Measurements from ENCODE around the gene EYA2. TPM values are rescaled to one million over a fixed set of nuclear protein-coding genes. Genes with fewer than 3 reads are reported as not detected.

EYA2 gene
- total and polyA plus RNA-seq, 2 donors (not counting 1 experiment from before 2014, with no cell fraction given), result 1.1 to 2.8 TPM

DNA sequence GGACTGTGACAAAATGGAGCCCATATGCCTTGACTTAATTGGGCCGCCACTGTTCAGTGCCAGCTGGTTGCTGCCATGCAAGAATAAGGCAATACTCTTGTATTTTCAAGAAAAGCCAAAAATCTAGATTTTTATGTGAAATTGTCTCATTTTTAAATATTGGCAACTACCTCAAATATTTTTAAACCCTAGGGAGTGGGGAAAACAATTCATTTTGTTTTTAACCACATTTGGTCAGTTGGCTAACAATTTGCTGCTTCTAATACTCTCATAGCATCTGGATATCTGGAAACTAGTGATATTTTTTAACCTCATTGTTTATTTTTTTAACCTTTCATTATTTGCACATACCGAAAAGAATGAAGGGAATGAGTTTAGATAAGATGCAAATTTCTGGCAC lies 91.0 kb downstream of the EYA2 start:
- DNase-seq (no peak), ATAC-seq (ENCODE audit: low read depth) (no peak)
- peaks cover 7% of the 10 kb centered on the region for H3K9me3 Mint-ChIP-seq (ENCODE audit: insufficient read depth)
- Histone ChIP-seq H3K79me2 (ENCODE audit: control insufficient read depth, insufficient read depth, low read length) (no peaks in the 10 kb centered on the region), H3K4me3 (ENCODE audit: control extremely low read depth in 1 of 5, extremely low read depth in 1 of 5, insufficient read depth in 1 of 5, low read depth in 2 of 5, low read length in 4 of 5) (no peak overlapping the region), H3K9me3 (ENCODE audit: control extremely low read depth in 1 of 3, control insufficient read depth in 2 of 3, insufficient read depth in 1 of 3, low read length in 2 of 3) (peaks cover 4 to 9% (median 4%) of the 10 kb centered on the region in 3 donors), H3K4me2 (replicated peaks; ENCODE audit: low read depth, low read length, poor library complexity, severe bottlenecking) (no peak overlapping the region), H3K27me3 (replicated peaks in 1 of 4; ENCODE audit: control extremely low read depth in 1 of 4, control insufficient read depth in 3 of 4, insufficient read depth in 4 of 4, low read length in 3 of 4) (peaks cover 0 to 8% (median 0%) of the 10 kb centered on the region in 4 experiments), H2AFZ (ENCODE audit: insufficient read depth, low read depth, low read length, poor library complexity, severe bottlenecking) (no peak overlapping the region), H3K4me1 (ENCODE audit: control insufficient read depth in 2 of 2, insufficient read depth in 2 of 2, low read length in 2 of 2) (no peaks in the 10 kb centered on the region), H3K9ac (ENCODE audit: low read length) (no peak overlapping the region), H3K36me3 (replicated peaks in 1 of 2; ENCODE audit: control extremely low read depth in 1 of 2, control insufficient read depth in 1 of 2, extremely low read depth in 1 of 2, insufficient read depth in 2 of 2, low read length in 1 of 2) (no peaks in the 10 kb centered on the region), H4K20me1 (ENCODE audit: control insufficient read depth, insufficient read depth, low read length, poor library complexity, severe bottlenecking) (no peaks in the 10 kb centered on the region), H3K27ac (ENCODE audit: low read length in 2 of 2) (no peak overlapping the region)
- WGBS (ENCODE audit: insufficient coverage), result 67% methylated on average over 1 of the region's 2 CpGs
- ChIA-PET CTCF (no interaction called here), POLR2A (no interaction called here)
- intact Hi-C loops (cut with micrococcal nuclease), result no loop called here
- H3K27me3 Mint-ChIP-seq, result peaks cover 43% of the 10 kb centered on the region
- no peak overlapping the region for H3K27ac Mint-ChIP-seq
- no peak overlapping the region for H3K4me3 Mint-ChIP-seq
- TF ChIP-seq EZH2 (IDR thresholded peaks at IDR 0.05; ENCODE audit: borderline replicate concordance, insufficient read depth, low read depth, low read length, poor library complexity, severe bottlenecking), result no peak
- TF ChIP-seq, protein P1, sequence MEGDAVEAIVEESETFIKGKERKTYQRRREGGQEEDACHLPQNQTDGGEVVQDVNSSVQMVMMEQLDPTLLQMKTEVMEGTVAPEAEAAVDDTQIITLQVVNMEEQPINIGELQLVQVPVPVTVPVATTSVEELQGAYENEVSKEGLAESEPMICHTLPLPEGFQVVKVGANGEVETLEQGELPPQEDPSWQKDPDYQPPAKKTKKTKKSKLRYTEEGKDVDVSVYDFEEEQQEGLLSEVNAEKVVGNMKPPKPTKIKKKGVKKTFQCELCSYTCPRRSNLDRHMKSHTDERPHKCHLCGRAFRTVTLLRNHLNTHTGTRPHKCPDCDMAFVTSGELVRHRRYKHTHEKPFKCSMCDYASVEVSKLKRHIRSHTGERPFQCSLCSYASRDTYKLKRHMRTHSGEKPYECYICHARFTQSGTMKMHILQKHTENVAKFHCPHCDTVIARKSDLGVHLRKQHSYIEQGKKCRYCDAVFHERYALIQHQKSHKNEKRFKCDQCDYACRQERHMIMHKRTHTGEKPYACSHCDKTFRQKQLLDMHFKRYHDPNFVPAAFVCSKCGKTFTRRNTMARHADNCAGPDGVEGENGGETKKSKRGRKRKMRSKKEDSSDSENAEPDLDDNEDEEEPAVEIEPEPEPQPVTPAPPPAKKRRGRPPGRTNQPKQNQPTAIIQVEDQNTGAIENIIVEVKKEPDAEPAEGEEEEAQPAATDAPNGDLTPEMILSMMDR (IDR thresholded peaks at IDR 0.05), result no peak
- no peaks in the 10 kb centered on the region for H3K4me1 Mint-ChIP-seq

- POLR2A ChIA-PET, result no interaction called here
- WGBS (ENCODE audit: insufficient coverage), result 94% methylated on average over 3 of the region's 5 CpGs
- H3K9ac ChIP-seq (ENCODE audit: low read length), result no peak overlapping the region
Measured at GRCh38 chr20:46987001-46987400, 92.4 kb downstream of the EYA2 start.

More at GRCh38 chr20:46987001-46987400, 92.4 kb downstream of the EYA2 start:
- Mint-ChIP-seq H3K27me3 (peaks cover 47% of the 10 kb centered on the region), H3K4me3 (no peak overlapping the region), H3K9me3 (ENCODE audit: insufficient read depth) (peaks cover 7% of the 10 kb centered on the region), H3K4me1 (no peaks in the 10 kb centered on the region), H3K27ac (no peak overlapping the region)
- ATAC-seq (ENCODE audit: low read depth), result no peak
- TF ChIP-seq, protein P1 (IDR thresholded peaks at IDR 0.05), result no peak
- TF ChIP-seq EZH2 (IDR thresholded peaks at IDR 0.05; ENCODE audit: borderline replicate concordance, insufficient read depth, low read depth, low read length, poor library complexity, severe bottlenecking), result no peak
- no peak overlapping the region for H3K4me3 ChIP-seq (ENCODE audit: control extremely low read depth in 1 of 5, extremely low read depth in 1 of 5, insufficient read depth in 1 of 5, low read depth in 2 of 5, low read length in 4 of 5)
- intact Hi-C loops (cut with micrococcal nuclease), result no loop called here
- H3K79me2 ChIP-seq (ENCODE audit: control insufficient read depth, insufficient read depth, low read length), result no peaks in the 10 kb centered on the region
- no peaks in the 10 kb centered on the region for H4K20me1 ChIP-seq (ENCODE audit: control insufficient read depth, insufficient read depth, low read length, poor library complexity, severe bottlenecking)
- no peak for DNase-seq
- H3K36me3 ChIP-seq (replicated peaks in 1 of 2; ENCODE audit: control extremely low read depth in 1 of 2, control insufficient read depth in 1 of 2, extremely low read depth in 1 of 2, insufficient read depth in 2 of 2, low read length in 1 of 2), result no peaks in the 10 kb centered on the region
- H2AFZ ChIP-seq (ENCODE audit: insufficient read depth, low read depth, low read length, poor library complexity, severe bottlenecking), result no peak overlapping the region
- H3K9me3 ChIP-seq (ENCODE audit: control extremely low read depth in 1 of 3, control insufficient read depth in 2 of 3, insufficient read depth in 1 of 3, low read length in 2 of 3), result peaks cover 4 to 9% (median 4%) of the 10 kb centered on the region in 3 donors
- no peak overlapping the region for H3K27ac ChIP-seq (ENCODE audit: low read length in 2 of 2)
- H3K4me2 ChIP-seq (replicated peaks; ENCODE audit: low read depth, low read length, poor library complexity, severe bottlenecking), result no peak overlapping the region
- no peaks in the 10 kb centered on the region for H3K4me1 ChIP-seq (ENCODE audit: control insufficient read depth in 2 of 2, insufficient read depth in 2 of 2, low read length in 2 of 2)
- CTCF ChIA-PET, result no interaction called here
- peaks cover 0 to 8% (median 3%) of the 10 kb centered on the region in 4 experiments for H3K27me3 ChIP-seq (replicated peaks in 1 of 4; ENCODE audit: control extremely low read depth in 1 of 4, control insufficient read depth in 3 of 4, insufficient read depth in 4 of 4, low read length in 3 of 4)

Measured in B cell (primary cell).